Brain microvascular endothelial cell (primary cell): ENCODE results near the gene TCF4.

Experiments
- DNase-seq: peaks from one replicate; pipeline ENCODE4 v3.0.0-alpha.2; 2020
- H3K27ac ChIP-seq: fragments of 250-450 bp; sonication (Bioruptor Pico); 2 replicates; pipeline ENCODE4 v1.5.1; 2020; ENCODE audit warnings: mild to moderate bottlenecking, moderate library complexity
- H3K27me3 ChIP-seq: fragments of 250-450 bp; sonication (Bioruptor Pico); replicated peaks from 2 replicates; pipeline ENCODE4 v1.5.1; 2020; ENCODE audit warnings: mild to moderate bottlenecking
- H3K36me3 ChIP-seq: fragments of 250-450 bp; sonication (Bioruptor Pico); replicated peaks from 2 replicates; pipeline ENCODE4 v1.5.1; 2020; ENCODE audit warnings: mild to moderate bottlenecking
- H3K4me3 ChIP-seq: 2 replicates; pipeline ENCODE4 v1.5.1; 2011; ENCODE audit warnings: low read depth, mild to moderate bottlenecking, control low read depth, low read length, moderate library complexity
- CTCF ChIP-seq: IDR thresholded peaks from 2 replicates; pipeline ENCODE4 v1.5.1; 2011; ENCODE audit warnings: low read depth, mild to moderate bottlenecking, moderate library complexity, low read length, control low read depth, inconsistent platforms; ENCODE audit errors: missing control alignments
- in situ Hi-C: cut with HindIII; loops from 2 replicates; pipeline ENCODE4 v1.10.0; 2017; ENCODE audit warnings: low sequenced_read_pairs, low pct_ligation_motif_present

The TCF4 gene

GRCh38 chr18:55539240-55539639 is 48.8 kb downstream of the TCF4 start:
- H3K27ac ChIP-seq = no peak overlapping the region
- in situ Hi-C loops = no loop called here

GRCh38 chr18:55534996-55535395 is 53.0 kb downstream of the TCF4 start:
- TF ChIP-seq CTCF = no peak
- in situ Hi-C loops = no loop called here

More at GRCh38 chr18:55539240-55539639, 48.8 kb downstream of the TCF4 start:
- H3K4me3 ChIP-seq = no peak overlapping the region
- no peaks in the 10 kb centered on the region for H3K36me3 ChIP-seq
- no peak for DNase-seq
- TF ChIP-seq CTCF = no peak
- H3K27me3 ChIP-seq = no peaks in the 10 kb centered on the region

GRCh38 chr18:55534547-55534946 is 53.4 kb downstream of the TCF4 start:
- DNase-seq = no peak
- no peak overlapping the region for H3K27ac ChIP-seq
- H3K36me3 ChIP-seq = no peaks in the 10 kb centered on the region
- no peak for TF ChIP-seq CTCF
- no peaks in the 10 kb centered on the region for H3K27me3 ChIP-seq
- in situ Hi-C loops = no loop called here
- no peak overlapping the region for H3K4me3 ChIP-seq

More at GRCh38 chr18:55534996-55535395, 53.0 kb downstream of the TCF4 start:
- Histone ChIP-seq H3K4me3 (no peak overlapping the region), H3K36me3 (no peaks in the 10 kb centered on the region), H3K27ac (no peak overlapping the region), H3K27me3 (no peaks in the 10 kb centered on the region)
- no peak for DNase-seq

DNA sequence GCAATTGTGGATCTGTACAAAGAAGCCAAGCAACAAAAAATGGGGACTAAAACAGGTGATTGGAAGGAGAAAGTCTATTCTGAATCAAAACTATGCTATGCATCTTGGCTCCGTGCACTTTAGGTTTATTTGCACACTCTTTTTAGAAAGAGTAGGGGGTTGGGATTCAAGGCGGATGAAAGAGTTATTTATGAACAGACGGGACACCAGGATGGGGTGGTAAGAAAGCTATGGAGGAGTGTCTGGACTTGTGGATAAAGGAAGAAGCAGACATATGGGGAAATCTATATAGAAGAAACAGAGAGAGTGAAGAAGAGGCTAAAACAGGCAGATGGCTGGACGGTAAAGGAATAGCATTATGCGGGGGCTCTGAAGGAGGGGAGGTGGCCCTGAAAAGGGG is 57.8 kb downstream of the TCF4 start:
- TF ChIP-seq CTCF = no peak
- DNase-seq = no peak
- in situ Hi-C loops = no loop called here

DNA sequence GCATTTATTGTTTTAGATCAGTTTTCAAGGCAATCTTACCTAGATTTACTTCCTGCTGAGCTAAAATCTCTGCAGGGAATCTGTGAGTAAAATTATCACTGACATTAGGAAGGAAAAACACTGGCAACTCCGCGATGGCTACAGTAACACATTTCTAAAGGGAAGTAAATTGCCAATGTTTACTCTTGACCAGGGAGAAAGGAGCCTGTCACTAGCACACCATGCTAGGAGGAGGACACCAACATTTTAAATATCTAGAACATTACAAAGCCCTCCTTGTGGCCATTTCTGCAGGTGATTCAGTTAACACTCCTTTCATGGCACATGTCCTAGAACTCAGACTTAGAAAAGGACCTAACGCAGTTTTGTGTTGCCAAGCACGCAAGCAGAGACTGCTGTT is 58.4 kb downstream of the TCF4 start:
- Histone ChIP-seq H3K36me3 (no peaks in the 10 kb centered on the region), H3K4me3 (no peak overlapping the region), H3K27ac (no peak overlapping the region), H3K27me3 (no peaks in the 10 kb centered on the region)
- in situ Hi-C loops = no loop called here
- no peak for TF ChIP-seq CTCF
- DNase-seq = no peak

More for the DNA sequence above, 57.8 kb downstream of the TCF4 start:
- no peaks in the 10 kb centered on the region for H3K36me3 ChIP-seq
- no peak overlapping the region for H3K27ac ChIP-seq
- H3K27me3 ChIP-seq = no peaks in the 10 kb centered on the region
- no peak overlapping the region for H3K4me3 ChIP-seq

DNA sequence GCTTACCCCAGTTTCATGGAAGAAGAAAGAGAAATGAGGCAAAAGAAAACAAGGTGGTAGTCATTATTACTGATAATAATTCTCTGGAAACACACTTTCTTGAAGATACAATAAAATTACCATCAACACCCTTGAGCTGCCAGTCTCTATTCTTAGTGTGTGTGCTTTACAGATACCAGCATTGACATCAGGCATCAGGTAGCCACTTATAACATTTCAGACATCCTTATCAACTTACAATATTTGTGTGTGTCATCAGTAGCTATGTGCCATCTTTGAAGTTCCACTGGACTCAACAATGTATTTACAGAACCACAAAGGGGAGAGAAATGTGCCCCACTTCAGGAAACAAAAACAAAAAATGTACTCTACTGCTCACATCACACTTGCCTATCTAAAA is 62.1 kb downstream of the TCF4 start:
- in situ Hi-C loops = no loop called here

More for the DNA sequence above, 62.1 kb downstream of the TCF4 start:
- Histone ChIP-seq H3K27me3 (no peaks in the 10 kb centered on the region), H3K4me3 (no peak overlapping the region), H3K36me3 (no peaks in the 10 kb centered on the region), H3K27ac (no peak overlapping the region)
- no peak for DNase-seq
- no peak for TF ChIP-seq CTCF
